HEK293 (cell line): Measurements from ENCODE around the gene LTB4R.
A peak's percentile ranks its signal among the peaks of the same experiment; 100 is the strongest.

Source experiments
- CTCF ChIA-PET: fragments of 350-600 bp; formaldehyde crosslinking; extraction: SDS; loops from one replicate; lab custom pipeline; 2021; ENCODE audit warnings: antibody characterized with exemption; lab: Yijun Ruan, JAX
- POLR2A ChIA-PET: fragments of 300-600 bp; formaldehyde crosslinking; extraction: SDS; loops from one replicate; lab custom pipeline; 2020; ENCODE audit warnings: antibody characterized with exemption, inconsistent platforms; lab: Yijun Ruan, JAX
- H3K27ac ChIP-seq: fragments of 200-500 bp; sonication (Bioruptor generic); 2 replicates; pipeline ENCODE4 v1.5.1; 2014; ENCODE audit warnings: low read depth, low read length, control low read depth, inconsistent platforms; ENCODE audit errors: extremely low read depth
- H3K36me3 ChIP-seq, 2 experiments: fragments of 200-500 bp in 1 of 2; sonication (Bioruptor generic) in 1 of 2; 1 replicate in 1 of 2; 2 replicates in 1 of 2; pipeline ENCODE4 v1.5.1; 2014 to 2017; ENCODE audit warnings: inconsistent platforms in 2 of 2, low read length in 2 of 2; ENCODE audit not compliant: control insufficient read depth in 2 of 2, insufficient read depth in 1 of 2
- H3K4me1 ChIP-seq: fragments of 200-500 bp; sonication (Bioruptor generic); 2 replicates; pipeline ENCODE4 v1.5.1; 2014; ENCODE audit warnings: mild to moderate bottlenecking, low read length, inconsistent platforms; ENCODE audit not compliant: control insufficient read depth, insufficient read depth
- H3K4me3 ChIP-seq: 2 replicates; pipeline ENCODE4 v1.5.1; 2011; ENCODE audit warnings: low read depth, mild to moderate bottlenecking, control low read depth, low read length, moderate library complexity
- H3K9me3 ChIP-seq: fragments of 200-500 bp; sonication (Bioruptor generic); 2 replicates; pipeline ENCODE4 v1.5.1; 2014; ENCODE audit warnings: low read depth, low read length, inconsistent platforms; ENCODE audit not compliant: control insufficient read depth, insufficient read depth
- HOXD13 ChIP-seq: sonication (generic); formaldehyde crosslinking; IDR thresholded peaks from 2 replicates; pipeline ENCODE4 v1.8.0; 2022; ENCODE audit warnings: missing genetic modification reagents, borderline replicate concordance
- KLF10 ChIP-seq: fragments of 450-650 bp; IDR thresholded peaks from 2 replicates; pipeline ENCODE4 v1.5.1; 2018; ENCODE audit warnings: missing biosample characterization, mild to moderate bottlenecking, missing genetic modification characterization
- KLF8 ChIP-seq: fragments of 450-650 bp; formaldehyde crosslinking; IDR thresholded peaks from 2 replicates; pipeline ENCODE4 v1.5.1; 2016; ENCODE audit warnings: missing biosample characterization, missing genetic modification characterization
- SP3 ChIP-seq: fragments of 450-650 bp; formaldehyde crosslinking; IDR thresholded peaks from 2 replicates; pipeline ENCODE4 v1.5.1; 2016; ENCODE audit warnings: missing biosample characterization, missing genetic modification characterization
- ZBTB17 ChIP-seq: fragments of 450-650 bp; formaldehyde crosslinking; IDR thresholded peaks from 2 replicates; pipeline ENCODE4 v1.5.1; 2016; ENCODE audit warnings: missing biosample characterization, missing genetic modification characterization
- ZBTB20 ChIP-seq: fragments of 450-650 bp; formaldehyde crosslinking; IDR thresholded peaks from 2 replicates; pipeline ENCODE4 v1.5.1; 2016; ENCODE audit warnings: missing biosample characterization, missing genetic modification characterization
- ZBTB21 ChIP-seq: fragments of 450-650 bp; formaldehyde crosslinking; IDR thresholded peaks from 2 replicates; pipeline ENCODE4 v1.5.1; 2017; ENCODE audit warnings: missing biosample characterization, missing genetic modification characterization
- ZBTB8A ChIP-seq: fragments of 450-650 bp; formaldehyde crosslinking; IDR thresholded peaks from 2 replicates; pipeline ENCODE4 v1.5.1; 2016; ENCODE audit warnings: missing biosample characterization, missing genetic modification characterization
- ZEB2 ChIP-seq: fragments of 450-650 bp; formaldehyde crosslinking; IDR thresholded peaks from 2 replicates; pipeline ENCODE4 v1.5.1; 2016; ENCODE audit warnings: missing biosample characterization, missing genetic modification characterization
- ZFP37 ChIP-seq: fragments of 450-650 bp; formaldehyde crosslinking; IDR thresholded peaks from 2 replicates; pipeline ENCODE4 v1.5.1; 2016; ENCODE audit warnings: missing biosample characterization, missing genetic modification characterization
- ZNF2 ChIP-seq: fragments of 450-650 bp; formaldehyde crosslinking; IDR thresholded peaks from 2 replicates; pipeline ENCODE4 v1.5.1; 2016; ENCODE audit warnings: missing biosample characterization, missing genetic modification characterization
- ZNF292 ChIP-seq: fragments of 450-650 bp; formaldehyde crosslinking; IDR thresholded peaks from 2 replicates; pipeline ENCODE4 v1.5.1; 2016; ENCODE audit warnings: low read depth, missing biosample characterization, missing genetic modification characterization, borderline replicate concordance
- ZNF426 ChIP-seq: fragments of 450-650 bp; formaldehyde crosslinking; IDR thresholded peaks from 2 replicates; pipeline ENCODE4 v1.5.1; 2017; ENCODE audit warnings: missing biosample characterization, missing genetic modification characterization, mild to moderate bottlenecking, inconsistent platforms, moderate library complexity
- ZNF600 ChIP-seq: fragments of 450-650 bp; formaldehyde crosslinking; IDR thresholded peaks from 2 replicates; pipeline ENCODE4 v1.5.1; 2016; ENCODE audit warnings: missing biosample characterization, missing genetic modification characterization
- ZNF837 ChIP-seq: fragments of 450-650 bp; formaldehyde crosslinking; IDR thresholded peaks from 2 replicates; pipeline ENCODE4 v1.5.1; 2016; ENCODE audit warnings: missing biosample characterization, missing genetic modification characterization
- ZSCAN23 ChIP-seq: fragments of 450-650 bp; formaldehyde crosslinking; IDR thresholded peaks from 2 replicates; pipeline ENCODE4 v1.5.1; 2016; ENCODE audit warnings: missing biosample characterization, missing genetic modification characterization
- TF ChIP-seq, protein P1 (sequence below): fragments of 450-650 bp; formaldehyde crosslinking; IDR thresholded peaks from 2 replicates; pipeline ENCODE4 v1.5.1; 2017; ENCODE audit warnings: missing biosample characterization, missing genetic modification characterization
- TF ChIP-seq, protein P2 (sequence below): fragments of 450-650 bp; formaldehyde crosslinking; IDR thresholded peaks from 2 replicates; pipeline ENCODE4 v1.5.1; 2016; ENCODE audit warnings: missing biosample characterization, missing genetic modification characterization
- TF ChIP-seq, protein P3 (sequence below): sonication (generic); formaldehyde crosslinking; IDR thresholded peaks from 2 replicates; pipeline ENCODE4 v1.8.1; 2022; ENCODE audit warnings: mild to moderate bottlenecking, moderate library complexity, missing genetic modification reagents
- TF ChIP-seq, protein P4 (sequence below): fragments of 450-650 bp; formaldehyde crosslinking; IDR thresholded peaks from 2 replicates; pipeline ENCODE4 v1.5.1; 2016; ENCODE audit warnings: missing biosample characterization, missing genetic modification characterization
- TF ChIP-seq, protein P5 (sequence below): fragments of 450-650 bp; formaldehyde crosslinking; IDR thresholded peaks from 2 replicates; pipeline ENCODE4 v1.5.1; 2016; ENCODE audit warnings: missing biosample characterization, missing genetic modification characterization
- TF ChIP-seq, protein P6 (sequence below): fragments of 450-650 bp; formaldehyde crosslinking; conservative IDR thresholded peaks from 2 replicates; pipeline ENCODE4 v1.5.1; 2016; ENCODE audit warnings: low read depth, missing biosample characterization, missing genetic modification characterization

LTB4R gene

DNA sequence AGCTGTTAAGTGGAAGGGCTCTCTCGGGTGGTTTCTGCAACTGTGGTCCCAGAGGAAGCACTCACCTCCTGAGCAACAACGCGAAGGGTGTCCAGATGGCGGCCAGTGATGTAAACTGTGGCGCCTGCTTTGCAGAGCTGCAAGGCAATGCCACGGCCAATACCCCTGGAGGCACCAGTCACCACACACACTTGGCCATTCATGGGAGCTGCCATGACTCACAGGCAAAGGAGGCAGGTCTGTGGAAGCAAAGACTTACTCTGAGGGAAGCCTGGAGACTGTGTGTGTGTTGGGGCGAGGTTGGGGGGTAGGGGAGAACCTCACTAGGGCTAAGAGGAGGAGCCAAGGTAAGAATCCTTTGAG, 12.4 kb upstream of the LTB4R start (continued):
- no peak for TF ChIP-seq ZNF426
- TF ChIP-seq, protein P1, sequence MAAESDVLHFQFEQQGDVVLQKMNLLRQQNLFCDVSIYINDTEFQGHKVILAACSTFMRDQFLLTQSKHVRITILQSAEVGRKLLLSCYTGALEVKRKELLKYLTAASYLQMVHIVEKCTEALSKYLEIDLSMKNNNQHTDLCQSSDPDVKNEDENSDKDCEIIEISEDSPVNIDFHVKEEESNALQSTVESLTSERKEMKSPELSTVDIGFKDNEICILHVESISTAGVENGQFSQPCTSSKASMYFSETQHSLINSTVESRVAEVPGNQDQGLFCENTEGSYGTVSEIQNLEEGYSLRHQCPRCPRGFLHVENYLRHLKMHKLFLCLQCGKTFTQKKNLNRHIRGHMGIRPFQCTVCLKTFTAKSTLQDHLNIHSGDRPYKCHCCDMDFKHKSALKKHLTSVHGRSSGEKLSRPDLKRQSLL: no peak
- TF ChIP-seq, all 188 proteins: peak for 0

DNA sequence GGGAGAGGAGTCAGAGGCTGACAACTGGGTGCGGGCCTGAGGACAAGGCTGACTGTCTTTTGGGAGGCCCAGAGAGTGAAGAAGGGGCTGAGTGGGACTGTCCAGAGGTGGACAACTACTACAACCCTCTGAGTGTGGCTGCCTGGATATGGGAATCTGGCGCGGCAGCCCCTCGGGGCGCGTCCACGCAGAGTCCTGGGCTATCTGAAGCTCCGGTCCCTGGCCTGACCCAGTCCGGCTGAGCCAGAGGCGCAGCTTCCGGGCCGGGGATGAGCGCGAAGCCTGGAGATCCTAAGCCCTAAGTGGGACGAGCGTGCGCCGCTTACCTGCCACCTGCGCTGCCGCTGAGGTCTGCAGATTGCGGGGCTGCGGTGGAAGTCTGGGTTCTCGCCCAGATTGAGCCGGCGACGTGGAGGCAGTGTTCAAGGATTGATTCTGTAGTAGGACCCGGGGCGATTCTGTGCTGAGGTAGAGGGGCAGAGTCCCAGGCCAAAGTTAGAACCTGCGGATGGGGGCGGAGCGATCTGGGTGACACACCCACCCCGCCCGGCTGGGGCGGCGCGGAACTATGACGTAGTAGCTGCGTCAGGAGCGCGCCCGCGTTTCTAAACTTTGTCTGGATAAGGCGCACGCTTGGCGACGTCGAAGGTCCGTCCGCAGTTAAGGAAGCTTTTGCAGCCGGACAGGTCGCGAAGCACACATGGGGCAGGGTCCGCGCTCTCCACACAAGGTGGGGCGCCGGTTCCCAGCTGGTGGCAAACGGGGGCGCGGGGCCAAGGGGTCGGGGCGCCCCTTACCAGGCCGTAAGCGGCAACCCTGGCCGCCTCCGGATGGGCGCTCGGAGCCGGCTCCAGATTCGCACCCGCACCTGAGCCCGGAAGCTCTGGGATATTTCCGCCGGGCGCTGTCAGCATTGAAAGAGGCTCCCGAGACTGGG, 11.8 kb upstream of the LTB4R start, which contains the start of the genes DHRS1 and NOP9:
DHRS1 (minus strand) TSS at position 526 of the 937 bp plus-strand sequence. CDS start 674 bp downstream, outside the sequence.
NOP9 (plus strand) TSS at position 596 of the 937 bp plus-strand sequence; CDS start at position 701, 105 bp downstream.
- Histone ChIP-seq H3K36me3 (peaks cover 21 to 57% of the 10 kb centered on the region in 2 experiments), H3K27ac (peak within 1 kb of the TSS; percentile 71), H3K4me3 (peak within 1 kb of the TSS; percentile 85), H3K9me3 (no peaks in the 10 kb centered on the region), H3K4me1 (peaks cover 12% of the 10 kb centered on the region)
- ChIA-PET POLR2A (interaction anchor here (0.7 to 5.4 kb wide), 8 partner anchors 9 to 158 kb away, joined by 3 to 62 read pairs (median 5); partner anchors contain the start of genes CIDEB, EMC9, MDP1 and RABGGTA), CTCF (interaction anchor here (0.7 to 5.7 kb wide), 12 partner anchors 9 to 138 kb away, joined by 3 to 133 read pairs (median 4); partner anchors contain the start of genes CIDEB, IRF9, LTB4R2 and TINF2)
- TF ChIP-seq ZNF292 (tag by site-specific recombination): no peak
- TF ChIP-seq ZEB2 (tag by site-specific recombination): peak; percentile 72; the same call in 1 of the 2 replicates
- TF ChIP-seq ZBTB8A: peak; percentile 88
- peak; percentile 85 for TF ChIP-seq ZBTB17 (tag by site-specific recombination)
- TF ChIP-seq ZNF837 (tag by site-specific recombination): no peak
- TF ChIP-seq, protein P2, sequence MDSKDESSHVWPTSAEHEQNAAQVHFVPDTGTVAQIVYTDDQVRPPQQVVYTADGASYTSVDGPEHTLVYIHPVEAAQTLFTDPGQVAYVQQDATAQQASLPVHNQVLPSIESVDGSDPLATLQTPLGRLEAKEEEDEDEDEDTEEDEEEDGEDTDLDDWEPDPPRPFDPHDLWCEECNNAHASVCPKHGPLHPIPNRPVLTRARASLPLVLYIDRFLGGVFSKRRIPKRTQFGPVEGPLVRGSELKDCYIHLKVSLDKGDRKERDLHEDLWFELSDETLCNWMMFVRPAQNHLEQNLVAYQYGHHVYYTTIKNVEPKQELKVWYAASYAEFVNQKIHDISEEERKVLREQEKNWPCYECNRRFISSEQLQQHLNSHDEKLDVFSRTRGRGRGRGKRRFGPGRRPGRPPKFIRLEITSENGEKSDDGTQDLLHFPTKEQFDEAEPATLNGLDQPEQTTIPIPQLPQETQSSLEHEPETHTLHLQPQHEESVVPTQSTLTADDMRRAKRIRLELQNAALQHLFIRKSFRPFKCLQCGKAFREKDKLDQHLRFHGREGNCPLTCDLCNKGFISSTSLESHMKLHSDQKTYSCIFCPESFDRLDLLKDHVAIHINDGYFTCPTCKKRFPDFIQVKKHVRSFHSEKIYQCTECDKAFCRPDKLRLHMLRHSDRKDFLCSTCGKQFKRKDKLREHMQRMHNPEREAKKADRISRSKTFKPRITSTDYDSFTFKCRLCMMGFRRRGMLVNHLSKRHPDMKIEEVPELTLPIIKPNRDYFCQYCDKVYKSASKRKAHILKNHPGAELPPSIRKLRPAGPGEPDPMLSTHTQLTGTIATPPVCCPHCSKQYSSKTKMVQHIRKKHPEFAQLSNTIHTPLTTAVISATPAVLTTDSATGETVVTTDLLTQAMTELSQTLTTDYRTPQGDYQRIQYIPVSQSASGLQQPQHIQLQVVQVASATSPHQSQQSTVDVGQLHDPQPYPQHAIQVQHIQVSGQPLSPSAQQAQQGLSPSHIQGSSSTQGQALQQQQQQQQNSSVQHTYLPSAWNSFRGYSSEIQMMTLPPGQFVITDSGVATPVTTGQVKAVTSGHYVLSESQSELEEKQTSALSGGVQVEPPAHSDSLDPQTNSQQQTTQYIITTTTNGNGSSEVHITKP (tag by site-specific recombination): no peak
- peak; percentile 79 for TF ChIP-seq ZNF600 (tag by site-specific recombination)
- TF ChIP-seq ZSCAN23: no peak
- 0 out of 2 replicates have a peak, but pooled peaks have one; percentile 28 for TF ChIP-seq HOXD13 (CRISPR knock-in tag)
- TF ChIP-seq, protein P3, sequence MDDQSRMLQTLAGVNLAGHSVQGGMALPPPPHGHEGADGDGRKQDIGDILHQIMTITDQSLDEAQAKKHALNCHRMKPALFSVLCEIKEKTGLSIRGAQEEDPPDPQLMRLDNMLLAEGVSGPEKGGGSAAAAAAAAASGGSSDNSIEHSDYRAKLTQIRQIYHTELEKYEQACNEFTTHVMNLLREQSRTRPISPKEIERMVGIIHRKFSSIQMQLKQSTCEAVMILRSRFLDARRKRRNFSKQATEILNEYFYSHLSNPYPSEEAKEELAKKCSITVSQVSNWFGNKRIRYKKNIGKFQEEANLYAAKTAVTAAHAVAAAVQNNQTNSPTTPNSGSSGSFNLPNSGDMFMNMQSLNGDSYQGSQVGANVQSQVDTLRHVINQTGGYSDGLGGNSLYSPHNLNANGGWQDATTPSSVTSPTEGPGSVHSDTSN (CRISPR knock-in tag): 0 out of 2 replicates have a peak, but pooled peaks have one; percentile 17
- TF ChIP-seq, protein P4, sequence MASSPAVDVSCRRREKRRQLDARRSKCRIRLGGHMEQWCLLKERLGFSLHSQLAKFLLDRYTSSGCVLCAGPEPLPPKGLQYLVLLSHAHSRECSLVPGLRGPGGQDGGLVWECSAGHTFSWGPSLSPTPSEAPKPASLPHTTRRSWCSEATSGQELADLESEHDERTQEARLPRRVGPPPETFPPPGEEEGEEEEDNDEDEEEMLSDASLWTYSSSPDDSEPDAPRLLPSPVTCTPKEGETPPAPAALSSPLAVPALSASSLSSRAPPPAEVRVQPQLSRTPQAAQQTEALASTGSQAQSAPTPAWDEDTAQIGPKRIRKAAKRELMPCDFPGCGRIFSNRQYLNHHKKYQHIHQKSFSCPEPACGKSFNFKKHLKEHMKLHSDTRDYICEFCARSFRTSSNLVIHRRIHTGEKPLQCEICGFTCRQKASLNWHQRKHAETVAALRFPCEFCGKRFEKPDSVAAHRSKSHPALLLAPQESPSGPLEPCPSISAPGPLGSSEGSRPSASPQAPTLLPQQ: 0 out of 2 replicates have a peak, but pooled peaks have one; percentile 35
- peak; percentile 51; the same call in 1 of the 2 replicates for TF ChIP-seq ZNF2 (tag by site-specific recombination)
- TF ChIP-seq, protein P5, sequence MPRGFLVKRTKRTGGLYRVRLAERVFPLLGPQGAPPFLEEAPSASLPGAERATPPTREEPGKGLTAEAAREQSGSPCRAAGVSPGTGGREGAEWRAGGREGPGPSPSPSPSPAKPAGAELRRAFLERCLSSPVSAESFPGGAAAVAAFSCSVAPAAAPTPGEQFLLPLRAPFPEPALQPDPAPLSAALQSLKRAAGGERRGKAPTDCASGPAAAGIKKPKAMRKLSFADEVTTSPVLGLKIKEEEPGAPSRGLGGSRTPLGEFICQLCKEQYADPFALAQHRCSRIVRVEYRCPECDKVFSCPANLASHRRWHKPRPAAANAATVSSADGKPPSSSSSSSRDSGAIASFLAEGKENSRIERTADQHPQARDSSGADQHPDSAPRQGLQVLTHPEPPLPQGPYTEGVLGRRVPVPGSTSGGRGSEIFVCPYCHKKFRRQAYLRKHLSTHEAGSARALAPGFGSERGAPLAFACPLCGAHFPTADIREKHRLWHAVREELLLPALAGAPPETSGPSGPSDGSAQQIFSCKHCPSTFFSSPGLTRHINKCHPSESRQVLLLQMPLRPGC (tag by site-specific recombination): 0 out of 2 replicates have a peak, but pooled peaks have one; percentile 27
- no peak for TF ChIP-seq ZFP37 (tag by site-specific recombination)
- TF ChIP-seq KLF8 (tag by site-specific recombination): peak; percentile 99
- TF ChIP-seq ZBTB21: peak; percentile 95
- peak; percentile 99 for TF ChIP-seq ZBTB20 (tag by site-specific recombination)
- peak; percentile 98 for TF ChIP-seq KLF10 (tag by site-specific recombination)
- TF ChIP-seq, protein P6, sequence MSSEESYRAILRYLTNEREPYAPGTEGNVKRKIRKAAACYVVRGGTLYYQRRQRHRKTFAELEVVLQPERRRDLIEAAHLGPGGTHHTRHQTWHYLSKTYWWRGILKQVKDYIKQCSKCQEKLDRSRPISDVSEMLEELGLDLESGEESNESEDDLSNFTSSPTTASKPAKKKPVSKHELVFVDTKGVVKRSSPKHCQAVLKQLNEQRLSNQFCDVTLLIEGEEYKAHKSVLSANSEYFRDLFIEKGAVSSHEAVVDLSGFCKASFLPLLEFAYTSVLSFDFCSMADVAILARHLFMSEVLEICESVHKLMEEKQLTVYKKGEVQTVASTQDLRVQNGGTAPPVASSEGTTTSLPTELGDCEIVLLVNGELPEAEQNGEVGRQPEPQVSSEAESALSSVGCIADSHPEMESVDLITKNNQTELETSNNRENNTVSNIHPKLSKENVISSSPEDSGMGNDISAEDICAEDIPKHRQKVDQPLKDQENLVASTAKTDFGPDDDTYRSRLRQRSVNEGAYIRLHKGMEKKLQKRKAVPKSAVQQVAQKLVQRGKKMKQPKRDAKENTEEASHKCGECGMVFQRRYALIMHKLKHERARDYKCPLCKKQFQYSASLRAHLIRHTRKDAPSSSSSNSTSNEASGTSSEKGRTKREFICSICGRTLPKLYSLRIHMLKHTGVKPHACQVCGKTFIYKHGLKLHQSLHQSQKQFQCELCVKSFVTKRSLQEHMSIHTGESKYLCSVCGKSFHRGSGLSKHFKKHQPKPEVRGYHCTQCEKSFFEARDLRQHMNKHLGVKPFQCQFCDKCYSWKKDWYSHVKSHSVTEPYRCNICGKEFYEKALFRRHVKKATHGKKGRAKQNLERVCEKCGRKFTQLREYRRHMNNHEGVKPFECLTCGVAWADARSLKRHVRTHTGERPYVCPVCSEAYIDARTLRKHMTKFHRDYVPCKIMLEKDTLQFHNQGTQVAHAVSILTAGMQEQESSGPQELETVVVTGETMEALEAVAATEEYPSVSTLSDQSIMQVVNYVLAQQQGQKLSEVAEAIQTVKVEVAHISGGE: peak; percentile 70
- TF ChIP-seq SP3 (tag by site-specific recombination): peak; percentile 89
